ENCODE measurements around the gene PFDN1. TPM values are rescaled to one million over a fixed set of nuclear protein-coding genes. Genes with fewer than 3 reads are reported as not detected.

PFDN1 gene
- total and polyA plus RNA-seq, 9 of the 15 experiments (the other 6 are each of a cell fraction or from before 2014, with no cell fraction given), result 45.5 to 215 (median 78.0) TPM

GRCh38 chr5:140338908-140339307, 36.0 kb upstream of the PFDN1 start (continued):
- TF ChIP-seq ZNF407 (IDR thresholded peaks at IDR 0.05; ENCODE audit: low read depth), result no peak
- no peak for TF ChIP-seq ZNF232 (CRISPR knock-in tag; IDR thresholded peaks at IDR 0.05)
- TF ChIP-seq GATA2 (CRISPR knock-in tag; IDR thresholded peaks at IDR 0.05), result no peak
- no peak for TF ChIP-seq THRAP3 (IDR thresholded peaks at IDR 0.05; ENCODE audit: borderline replicate concordance)
- no peak for TF ChIP-seq ZNF639 (CRISPR knock-in tag; conservative IDR thresholded peaks at IDR 0.05 in 1 of 2, IDR thresholded peaks at IDR 0.05 in 1 of 2)
- TF ChIP-seq ZNF655 (CRISPR knock-in tag; IDR thresholded peaks at IDR 0.05), result no peak
- TF ChIP-seq ATF1 (CRISPR knock-in tag; IDR thresholded peaks at IDR 0.05), result no peak
- no peak for TF ChIP-seq ATF1 (tag; IDR thresholded peaks at IDR 0.05)
- no peak for TF ChIP-seq PRMT5 (CRISPR knock-in tag; IDR thresholded peaks at IDR 0.05)
- TF ChIP-seq ESRRA (IDR thresholded peaks at IDR 0.05; ENCODE audit: borderline replicate concordance, low read depth), result no peak

Measured in K562 (cell line).